Upper lobe of right lung (tissue), 1 donor: ENCODE results near the gene GLIPR2. TPM values are rescaled to one million over a fixed set of nuclear protein-coding genes. Genes with fewer than 3 reads are reported as not detected.
A peak's percentile ranks its signal among the peaks of the same experiment; 100 is the strongest.

Experiments
- ATAC-seq: fragments of 200-7000 bp; cut with Tn5 transposase; one replicate; pipeline ENCODE4 v1.9.1; 2020; ENCODE audit warnings: mild to moderate bottlenecking, moderate library complexity
- DNase-seq: peaks from one replicate; pipeline ENCODE4 v3.0.0-alpha.2; 2020
- H3K27ac ChIP-seq: fragments of 200-600 bp; one replicate; pipeline ENCODE4 v1.8.0; 2022
- H3K27me3 ChIP-seq: fragments of 200-600 bp; one replicate; pipeline ENCODE4 v1.8.0; 2022; ENCODE audit warnings: mild to moderate bottlenecking
- H3K36me3 ChIP-seq: fragments of 200-600 bp; one replicate; pipeline ENCODE4 v1.8.0; 2022
- H3K4me1 ChIP-seq: fragments of 200-600 bp; one replicate; pipeline ENCODE4 v1.8.0; 2022
- H3K4me3 ChIP-seq: fragments of 200-600 bp; one replicate; pipeline ENCODE4 v1.8.0; 2022; ENCODE audit warnings: mild to moderate bottlenecking
- H3K9me3 ChIP-seq: fragments of 200-600 bp; one replicate; pipeline ENCODE4 v1.8.0; 2022
- intact Hi-C: fragments of 100-400 bp; cut with DNase I; formaldehyde crosslinking; loops from one replicate; pipeline ENCODE4 v1.11.0; 2022
- total RNA-seq: library from RNA; stranded (reverse); fragmentation: NEBNext Ultra II Directional; extraction: Animal tissue kit (Norgen Biotek cat#: 25700); gene quantifications from one replicate; pipeline ENCODE4 v1.2.1, GENCODE V29; 2021
- TF ChIP-seq, protein P1 (sequence below): fragments of 200-600 bp; IDR thresholded peaks from one replicate; pipeline ENCODE4 v1.8.0; 2022; ENCODE audit warnings: antibody characterized with exemption
- donor health status: DM: no; HTN: yes; CAD: no; lungs with severe emphysema.

Gene GLIPR2
- total RNA-seq, 1 donor from 2014 or later = 64.9 TPM

DNA sequence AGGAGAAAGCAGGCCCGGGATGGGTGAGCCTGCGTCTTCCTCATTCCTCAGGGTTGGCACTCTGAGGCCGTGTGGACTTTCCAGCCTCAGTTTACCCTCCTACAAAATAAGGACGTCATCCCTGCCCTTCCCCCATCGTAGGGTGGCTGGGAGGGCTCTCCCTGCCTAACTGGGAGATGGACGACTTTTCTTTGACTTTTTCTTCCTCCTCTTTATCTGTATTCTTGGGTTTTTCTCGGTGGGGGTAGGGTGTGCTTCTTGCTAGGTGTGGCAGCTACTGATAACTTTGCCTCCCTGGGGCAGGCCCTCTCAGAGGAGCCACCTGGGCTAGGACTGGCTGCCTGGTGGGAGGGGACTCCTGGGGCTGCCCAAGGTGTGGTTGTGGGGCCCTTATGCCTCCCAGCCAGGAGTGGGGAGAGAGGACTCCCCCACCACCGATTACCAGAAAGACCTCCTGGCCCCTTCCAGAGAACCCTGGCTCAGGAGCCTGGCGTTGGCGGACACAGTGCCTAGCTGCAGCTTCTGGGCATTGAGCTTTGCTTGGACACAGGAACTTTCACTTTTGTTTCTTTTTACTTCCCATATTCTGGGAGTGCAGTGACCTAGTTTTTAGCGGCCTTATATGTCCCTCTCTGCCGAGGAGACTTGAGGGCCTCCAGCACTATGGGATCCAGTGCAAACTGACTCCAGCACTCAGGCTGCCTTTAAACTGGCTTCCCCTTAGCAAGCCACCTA is 6.1 kb downstream of the GLIPR2 start:
- Histone ChIP-seq H3K27me3 (no peaks in the 10 kb centered on the region), H3K4me1 (peaks cover 68% of the 10 kb centered on the region), H3K27ac (peak overlapping the region; percentile 80), H3K36me3 (no peaks in the 10 kb centered on the region), H3K4me3 (peak overlapping the region; percentile 31), H3K9me3 (no peaks in the 10 kb centered on the region)
- DNase-seq = no peak
- intact Hi-C loops = no loop called here
- peak; percentile 69 for ATAC-seq
- TF ChIP-seq, protein P1, sequence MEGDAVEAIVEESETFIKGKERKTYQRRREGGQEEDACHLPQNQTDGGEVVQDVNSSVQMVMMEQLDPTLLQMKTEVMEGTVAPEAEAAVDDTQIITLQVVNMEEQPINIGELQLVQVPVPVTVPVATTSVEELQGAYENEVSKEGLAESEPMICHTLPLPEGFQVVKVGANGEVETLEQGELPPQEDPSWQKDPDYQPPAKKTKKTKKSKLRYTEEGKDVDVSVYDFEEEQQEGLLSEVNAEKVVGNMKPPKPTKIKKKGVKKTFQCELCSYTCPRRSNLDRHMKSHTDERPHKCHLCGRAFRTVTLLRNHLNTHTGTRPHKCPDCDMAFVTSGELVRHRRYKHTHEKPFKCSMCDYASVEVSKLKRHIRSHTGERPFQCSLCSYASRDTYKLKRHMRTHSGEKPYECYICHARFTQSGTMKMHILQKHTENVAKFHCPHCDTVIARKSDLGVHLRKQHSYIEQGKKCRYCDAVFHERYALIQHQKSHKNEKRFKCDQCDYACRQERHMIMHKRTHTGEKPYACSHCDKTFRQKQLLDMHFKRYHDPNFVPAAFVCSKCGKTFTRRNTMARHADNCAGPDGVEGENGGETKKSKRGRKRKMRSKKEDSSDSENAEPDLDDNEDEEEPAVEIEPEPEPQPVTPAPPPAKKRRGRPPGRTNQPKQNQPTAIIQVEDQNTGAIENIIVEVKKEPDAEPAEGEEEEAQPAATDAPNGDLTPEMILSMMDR = no peak

DNA sequence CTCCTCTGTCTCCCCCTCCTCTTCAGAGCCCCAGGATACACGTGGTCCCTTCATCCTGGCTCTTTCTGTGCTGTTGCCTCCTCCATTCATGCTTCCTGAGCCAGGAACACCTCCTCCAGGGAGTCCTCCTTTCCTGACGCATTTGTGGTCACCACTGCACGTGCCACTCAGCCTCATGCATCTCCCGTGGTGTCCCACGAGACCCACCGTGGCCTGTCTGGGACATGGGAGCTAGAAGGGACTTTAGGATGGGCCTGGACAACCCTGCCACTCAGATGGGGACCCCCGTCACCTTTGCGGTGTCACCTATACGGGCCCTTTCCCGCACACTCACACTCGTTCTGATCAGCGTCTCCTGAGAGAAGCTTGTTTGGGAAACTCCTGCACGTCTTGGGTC is 6.7 kb downstream of the GLIPR2 start:
- no peaks in the 10 kb centered on the region for H3K9me3 ChIP-seq
- H3K4me1 ChIP-seq = peaks cover 69% of the 10 kb centered on the region
- no peaks in the 10 kb centered on the region for H3K36me3 ChIP-seq
- ATAC-seq (peak; percentile 2), DNase-seq (no peak)
- no peaks in the 10 kb centered on the region for H3K27me3 ChIP-seq
- intact Hi-C loops = no loop called here
- H3K27ac ChIP-seq = peak overlapping the region; percentile 80
- peak overlapping the region; percentile 31 for H3K4me3 ChIP-seq
- TF ChIP-seq, protein P1 = no peak

DNA sequence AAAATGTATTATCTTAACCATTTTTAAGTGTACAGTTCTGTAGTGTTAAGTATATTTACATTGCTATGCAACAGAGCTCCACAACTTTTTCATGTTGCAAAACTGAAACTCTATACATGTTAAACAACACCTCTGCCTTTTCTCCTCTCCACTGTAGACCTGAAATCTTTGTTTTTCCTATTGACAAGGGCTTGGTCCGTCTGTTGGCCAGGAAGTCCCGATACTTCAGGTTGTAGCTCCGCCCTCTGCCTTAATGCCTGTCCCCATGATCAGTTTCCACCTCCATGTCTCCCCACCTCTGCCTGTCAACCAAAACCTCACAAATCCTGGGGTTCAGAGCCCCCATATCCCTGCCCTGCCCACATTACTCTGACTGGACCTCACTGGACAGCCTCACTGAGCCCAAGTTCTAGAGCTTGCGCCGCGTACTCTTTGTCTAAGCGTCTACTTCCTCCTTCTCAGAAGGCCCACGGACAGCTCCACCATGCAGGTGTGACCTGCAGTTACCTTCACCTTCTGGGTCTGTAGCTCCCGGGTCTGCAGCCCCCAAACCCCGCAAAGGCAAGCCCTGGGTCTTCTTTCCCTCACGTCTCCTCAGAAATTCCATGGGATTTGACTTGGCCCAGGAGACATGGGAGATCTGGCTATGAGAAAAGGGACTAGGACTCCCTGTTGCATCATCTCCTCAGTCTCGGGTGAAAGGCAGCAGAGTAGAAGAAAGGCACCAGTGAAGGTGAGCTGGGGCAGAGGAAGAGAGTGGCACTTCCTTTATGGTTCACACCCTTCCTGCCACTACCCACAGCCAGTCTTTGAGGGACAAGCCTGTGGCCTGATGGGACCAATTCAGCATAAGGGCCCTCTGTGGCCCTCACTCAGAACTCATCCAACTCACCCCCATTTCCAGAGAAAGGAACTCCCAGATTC is 8.0 kb downstream of the GLIPR2 start:
- ATAC-seq (peak; percentile 3), DNase-seq (no peak)
- TF ChIP-seq, protein P1 = no peak
- Histone ChIP-seq H3K27me3 (no peaks in the 10 kb centered on the region), H3K36me3 (no peaks in the 10 kb centered on the region), H3K4me3 (no peak overlapping the region), H3K4me1 (peaks cover 78% of the 10 kb centered on the region), H3K27ac (peak overlapping the region; percentile 42), H3K9me3 (no peaks in the 10 kb centered on the region)
- intact Hi-C loops = no loop called here

DNA sequence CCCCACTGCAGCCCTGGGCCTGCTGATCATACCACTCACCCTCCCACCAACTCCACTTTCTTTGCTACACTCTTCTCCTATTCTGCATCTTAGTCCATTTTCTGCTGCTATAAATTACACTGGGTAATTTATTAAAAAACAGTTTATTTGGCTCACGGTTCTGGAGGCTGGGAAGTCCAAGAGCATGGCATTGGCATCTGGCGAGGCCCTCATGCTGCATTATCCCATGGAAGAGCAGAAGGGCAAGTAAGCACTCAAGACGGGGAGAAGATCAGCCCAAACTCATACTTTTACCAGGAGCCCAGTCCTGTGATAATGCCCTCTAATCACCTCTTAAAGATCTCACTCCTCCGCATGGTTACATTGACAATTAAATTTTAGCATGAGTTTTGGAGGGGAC is 9.4 kb downstream of the GLIPR2 start:
- DNase-seq (no peak), ATAC-seq (no peak)
- Histone ChIP-seq H3K4me1 (peaks cover 82% of the 10 kb centered on the region), H3K9me3 (no peaks in the 10 kb centered on the region), H3K27me3 (no peaks in the 10 kb centered on the region), H3K4me3 (no peak overlapping the region), H3K27ac (no peak overlapping the region), H3K36me3 (no peaks in the 10 kb centered on the region)
- TF ChIP-seq, protein P1 = no peak
- intact Hi-C loops = no loop called here

DNA sequence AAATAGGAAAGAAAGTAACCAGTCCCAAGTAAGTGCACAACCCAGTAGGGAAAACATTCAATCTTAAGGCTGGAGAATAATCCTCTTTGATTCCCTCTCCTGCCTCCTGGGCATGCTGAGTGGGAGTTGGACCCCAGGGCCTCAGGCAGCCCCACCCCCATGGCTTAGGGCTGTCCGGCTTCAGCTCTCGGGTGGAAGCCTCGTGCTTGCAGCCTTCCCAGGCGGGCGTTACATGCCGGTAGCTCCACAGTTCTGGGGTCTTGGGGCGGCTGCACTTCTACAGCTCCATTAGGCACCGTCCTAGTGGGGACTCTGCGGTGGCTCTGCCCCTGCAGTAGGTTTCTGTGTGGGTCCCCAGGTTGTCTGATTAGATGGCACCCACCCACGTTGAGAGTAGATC is 10.1 kb downstream of the GLIPR2 start:
- Histone ChIP-seq H3K4me1 (peaks cover 82% of the 10 kb centered on the region), H3K9me3 (no peaks in the 10 kb centered on the region), H3K4me3 (no peak overlapping the region), H3K27ac (no peak overlapping the region), H3K36me3 (no peaks in the 10 kb centered on the region), H3K27me3 (no peaks in the 10 kb centered on the region)
- intact Hi-C loops = no loop called here
- ATAC-seq (no peak), DNase-seq (no peak)
- TF ChIP-seq, protein P1 = no peak
